Suprapubic skin (tissue), 4 donors: ENCODE results near the gene HTR3B.

Experiments used
- EP300 ChIP-seq: sonication (generic); formaldehyde crosslinking; IDR thresholded peaks from one replicate; pipeline ENCODE4 v1.6.1; 2017; ENCODE audit warnings: antibody characterized with exemption
- POLR2A ChIP-seq, 2 donors: fragments of 450-650 bp; IDR thresholded peaks; one replicate each; pipeline ENCODE4 v1.6.1; 2017; ENCODE audit warnings: antibody characterized with exemption in 2 of 2, mild to moderate bottlenecking in 2 of 2, moderate library complexity in 2 of 2
- POLR2AphosphoS5 ChIP-seq, 3 donors: sonication (generic); formaldehyde crosslinking; IDR thresholded peaks; one replicate each; pipeline ENCODE4 v1.6.1; 2017; ENCODE audit warnings: antibody characterized with exemption in 3 of 3
- TF ChIP-seq, protein P1 (sequence below), 2 donors: fragments of 200-600 bp in 1 of 2; fragments of 450-650 bp in 1 of 2; sonication (generic) in 1 of 2; IDR thresholded peaks; one replicate each; pipeline ENCODE4 v1.5.1; 2016 to 2019; ENCODE audit warnings: antibody characterized with exemption in 2 of 2, mild to moderate bottlenecking in 1 of 2, moderate library complexity in 1 of 2

GRCh38 chr11:113871336-113871735 lies 33.3 kb upstream of the HTR3B start:
- TF ChIP-seq, protein P1, sequence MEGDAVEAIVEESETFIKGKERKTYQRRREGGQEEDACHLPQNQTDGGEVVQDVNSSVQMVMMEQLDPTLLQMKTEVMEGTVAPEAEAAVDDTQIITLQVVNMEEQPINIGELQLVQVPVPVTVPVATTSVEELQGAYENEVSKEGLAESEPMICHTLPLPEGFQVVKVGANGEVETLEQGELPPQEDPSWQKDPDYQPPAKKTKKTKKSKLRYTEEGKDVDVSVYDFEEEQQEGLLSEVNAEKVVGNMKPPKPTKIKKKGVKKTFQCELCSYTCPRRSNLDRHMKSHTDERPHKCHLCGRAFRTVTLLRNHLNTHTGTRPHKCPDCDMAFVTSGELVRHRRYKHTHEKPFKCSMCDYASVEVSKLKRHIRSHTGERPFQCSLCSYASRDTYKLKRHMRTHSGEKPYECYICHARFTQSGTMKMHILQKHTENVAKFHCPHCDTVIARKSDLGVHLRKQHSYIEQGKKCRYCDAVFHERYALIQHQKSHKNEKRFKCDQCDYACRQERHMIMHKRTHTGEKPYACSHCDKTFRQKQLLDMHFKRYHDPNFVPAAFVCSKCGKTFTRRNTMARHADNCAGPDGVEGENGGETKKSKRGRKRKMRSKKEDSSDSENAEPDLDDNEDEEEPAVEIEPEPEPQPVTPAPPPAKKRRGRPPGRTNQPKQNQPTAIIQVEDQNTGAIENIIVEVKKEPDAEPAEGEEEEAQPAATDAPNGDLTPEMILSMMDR (IDR thresholded peaks at IDR 0.05), result no peak
- TF ChIP-seq POLR2AphosphoS5 (IDR thresholded peaks at IDR 0.05) (no peak), POLR2A (IDR thresholded peaks at IDR 0.05) (no peak), EP300 (no peak)
